DND-41 (cell line): ENCODE measurements around the gene CCS.

ENCODE experiments used
- ATAC-seq: fragments of 200-7000 bp; cut with Tn5 transposase; 3 replicates; pipeline ENCODE4 v1.9.1; 2021; ENCODE audit warnings: low read depth; ENCODE audit not compliant: insufficient read depth
- DNase-seq: peaks from one replicate; pipeline ENCODE4 v3.0.0-alpha.2; 2020
- H2AFZ ChIP-seq: 2 replicates; pipeline ENCODE4 v1.6.0; 2012; ENCODE audit warnings: low read depth, low read length
- H3K27ac ChIP-seq: 2 replicates; pipeline ENCODE4 v1.5.1; 2012; ENCODE audit warnings: low read length, inconsistent platforms
- H3K27me3 ChIP-seq: fragments of 200-600 bp; sonication (generic); 2 replicates; pipeline ENCODE4 v1.6.0; 2012; ENCODE audit warnings: low read length, mild to moderate bottlenecking, inconsistent platforms; ENCODE audit not compliant: insufficient read depth, poor library complexity
- H3K36me3 ChIP-seq: 2 replicates; pipeline ENCODE4 v1.5.1; 2012; ENCODE audit warnings: low read length, inconsistent platforms; ENCODE audit not compliant: insufficient read depth
- H3K4me1 ChIP-seq: 2 replicates; pipeline ENCODE4 v1.5.1; 2012; ENCODE audit warnings: mild to moderate bottlenecking, low read length; ENCODE audit not compliant: insufficient read depth
- H3K4me2 ChIP-seq: 2 replicates; pipeline ENCODE4 v1.6.0; 2012; ENCODE audit warnings: mild to moderate bottlenecking, moderate library complexity, low read length, inconsistent platforms; ENCODE audit not compliant: insufficient read depth
- H3K4me3 ChIP-seq, 2 experiments: fragments of 200-600 bp in 1 of 2; shearing (Covaris generic) in 1 of 2; 2 replicates each; pipeline ENCODE4 v1.5.1; 2012 to 2016; ENCODE audit warnings: inconsistent platforms in 2 of 2, low read length in 2 of 2, mild to moderate bottlenecking in 2 of 2, low read depth in 1 of 2, moderate library complexity in 1 of 2
- H3K79me2 ChIP-seq: 2 replicates; pipeline ENCODE4 v1.6.0; 2012; ENCODE audit warnings: low read length, inconsistent platforms; ENCODE audit not compliant: insufficient read depth
- H3K9ac ChIP-seq: 2 replicates; pipeline ENCODE4 v1.6.0; 2012; ENCODE audit warnings: low read depth, mild to moderate bottlenecking, inconsistent platforms, low read length, moderate library complexity
- H3K9me3 ChIP-seq: 2 replicates; pipeline ENCODE4 v1.5.1; 2012; ENCODE audit warnings: low read length, moderate library complexity, mild to moderate bottlenecking, inconsistent platforms; ENCODE audit not compliant: insufficient read depth, severe bottlenecking
- H4K20me1 ChIP-seq: 2 replicates; pipeline ENCODE4 v1.6.0; 2012; ENCODE audit warnings: low read length; ENCODE audit not compliant: insufficient read depth
- EZH2 ChIP-seq: IDR thresholded peaks from 3 replicates; pipeline ENCODE4 v1.6.1; 2012; ENCODE audit warnings: borderline replicate concordance, low read depth, mild to moderate bottlenecking, moderate library complexity, low read length, inconsistent platforms; ENCODE audit not compliant: severe bottlenecking
- TF ChIP-seq, protein P1 (sequence below): IDR thresholded peaks from 2 replicates; pipeline ENCODE4 v1.5.1; 2012; ENCODE audit warnings: borderline replicate concordance, low read length, moderate library complexity, mild to moderate bottlenecking; ENCODE audit not compliant: poor library complexity, severe bottlenecking; ENCODE audit errors: extremely low read depth

CCS gene

DNA sequence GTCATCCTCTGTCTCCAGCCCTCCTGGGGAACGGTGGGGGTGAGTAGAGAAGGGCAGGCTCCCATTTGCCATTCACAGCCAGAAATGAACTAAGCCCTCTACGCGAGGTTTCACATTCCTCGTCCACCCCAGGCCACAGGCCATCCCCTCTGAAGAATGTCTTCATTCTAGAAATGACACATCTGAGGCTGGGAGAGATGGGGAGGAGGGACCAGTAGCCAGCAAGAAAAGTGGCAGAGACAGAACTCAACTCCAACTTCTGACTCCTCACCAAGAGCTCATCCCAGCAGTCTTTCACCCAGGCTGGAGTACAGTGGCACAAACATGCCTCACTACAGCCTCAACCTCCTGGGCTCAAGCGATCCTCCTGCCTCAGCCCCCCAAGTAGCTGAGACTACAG, 28.0 kb upstream of the CCS start:
- no peak overlapping the region for H3K4me3 ChIP-seq
- no peaks in the 10 kb centered on the region for H3K79me2 ChIP-seq
- no peaks in the 10 kb centered on the region for H4K20me1 ChIP-seq
- no peak overlapping the region for H2AFZ ChIP-seq
- ATAC-seq (no peak), DNase-seq (no peak)
- no peaks in the 10 kb centered on the region for H3K4me1 ChIP-seq
- no peaks in the 10 kb centered on the region for H3K36me3 ChIP-seq
- no peaks in the 10 kb centered on the region for H3K27me3 ChIP-seq
- H3K9me3 ChIP-seq = no peaks in the 10 kb centered on the region
- H3K9ac ChIP-seq = no peak overlapping the region
- H3K27ac ChIP-seq = no peak overlapping the region
- no peak for TF ChIP-seq EZH2
- TF ChIP-seq, protein P1, sequence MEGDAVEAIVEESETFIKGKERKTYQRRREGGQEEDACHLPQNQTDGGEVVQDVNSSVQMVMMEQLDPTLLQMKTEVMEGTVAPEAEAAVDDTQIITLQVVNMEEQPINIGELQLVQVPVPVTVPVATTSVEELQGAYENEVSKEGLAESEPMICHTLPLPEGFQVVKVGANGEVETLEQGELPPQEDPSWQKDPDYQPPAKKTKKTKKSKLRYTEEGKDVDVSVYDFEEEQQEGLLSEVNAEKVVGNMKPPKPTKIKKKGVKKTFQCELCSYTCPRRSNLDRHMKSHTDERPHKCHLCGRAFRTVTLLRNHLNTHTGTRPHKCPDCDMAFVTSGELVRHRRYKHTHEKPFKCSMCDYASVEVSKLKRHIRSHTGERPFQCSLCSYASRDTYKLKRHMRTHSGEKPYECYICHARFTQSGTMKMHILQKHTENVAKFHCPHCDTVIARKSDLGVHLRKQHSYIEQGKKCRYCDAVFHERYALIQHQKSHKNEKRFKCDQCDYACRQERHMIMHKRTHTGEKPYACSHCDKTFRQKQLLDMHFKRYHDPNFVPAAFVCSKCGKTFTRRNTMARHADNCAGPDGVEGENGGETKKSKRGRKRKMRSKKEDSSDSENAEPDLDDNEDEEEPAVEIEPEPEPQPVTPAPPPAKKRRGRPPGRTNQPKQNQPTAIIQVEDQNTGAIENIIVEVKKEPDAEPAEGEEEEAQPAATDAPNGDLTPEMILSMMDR = no peak
- H3K4me2 ChIP-seq = no peak overlapping the region

DNA sequence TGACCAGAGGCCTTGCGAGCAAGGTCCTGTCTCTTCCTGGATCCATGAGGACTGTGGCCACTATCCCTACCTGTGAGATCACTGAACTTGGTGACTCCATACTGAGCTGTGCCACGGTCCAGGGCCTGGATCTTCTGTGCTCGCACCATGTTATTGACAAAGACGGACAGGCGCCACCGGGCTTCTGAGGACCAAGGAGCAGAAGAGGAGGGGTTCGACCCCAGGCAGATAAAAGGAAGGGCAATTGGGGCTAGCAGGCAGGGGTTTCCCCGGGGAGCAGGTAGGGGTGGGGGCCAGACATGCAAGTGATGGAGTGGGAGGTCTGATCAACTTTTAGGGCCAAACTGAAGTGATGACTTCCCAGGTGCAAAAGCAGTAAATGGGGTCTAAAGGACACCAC, 26.8 kb upstream of the CCS start:
- Histone ChIP-seq H3K9ac (no peak overlapping the region), H2AFZ (no peak overlapping the region), H3K4me3 (no peak overlapping the region), H4K20me1 (no peaks in the 10 kb centered on the region), H3K36me3 (no peaks in the 10 kb centered on the region), H3K9me3 (no peaks in the 10 kb centered on the region), H3K27me3 (no peaks in the 10 kb centered on the region), H3K4me1 (no peaks in the 10 kb centered on the region), H3K79me2 (no peaks in the 10 kb centered on the region), H3K4me2 (no peak overlapping the region), H3K27ac (no peak overlapping the region)
- ATAC-seq = no peak
- no peak for DNase-seq
- no peak for TF ChIP-seq EZH2
- TF ChIP-seq, protein P1 = no peak

DNA sequence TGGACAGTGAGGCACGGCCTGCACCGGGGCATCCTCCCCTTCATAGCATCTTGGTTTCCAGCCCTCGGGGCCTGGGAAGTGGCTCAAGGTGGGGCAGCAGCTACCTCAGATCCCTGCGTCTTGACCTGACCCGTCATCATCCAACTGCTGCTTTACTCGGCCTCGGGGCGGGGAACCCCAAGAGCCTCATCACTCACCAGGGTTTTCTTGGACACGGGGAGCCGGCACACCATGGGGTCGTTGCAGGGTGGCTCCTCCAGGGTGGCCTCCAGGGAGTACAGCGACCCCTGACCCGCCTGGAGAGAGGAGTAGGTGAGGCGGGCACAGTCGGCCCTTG, 25.2 kb upstream of the CCS start:
- H3K79me2 ChIP-seq = no peaks in the 10 kb centered on the region
- no peaks in the 10 kb centered on the region for H3K9me3 ChIP-seq
- H3K27ac ChIP-seq = no peak overlapping the region
- TF ChIP-seq EZH2 = no peak
- TF ChIP-seq, protein P1 = no peak
- H3K9ac ChIP-seq = no peak overlapping the region
- H3K4me1 ChIP-seq = no peaks in the 10 kb centered on the region
- DNase-seq = no peak
- ATAC-seq = no peak
- no peak overlapping the region for H2AFZ ChIP-seq
- H3K27me3 ChIP-seq = no peaks in the 10 kb centered on the region
- no peaks in the 10 kb centered on the region for H3K36me3 ChIP-seq
- H3K4me2 ChIP-seq = no peak overlapping the region
- H4K20me1 ChIP-seq = no peaks in the 10 kb centered on the region
- no peak overlapping the region for H3K4me3 ChIP-seq
